Neural progenitor cell (in vitro differentiated cells): ENCODE data around the gene FBRS. TPM values are rescaled to one million over a fixed set of nuclear protein-coding genes. Genes with fewer than 3 reads are reported as not detected.
A peak's percentile ranks its signal among the peaks of the same experiment; 100 is the strongest.

Experiments used
- DNase-seq: peaks from one replicate; pipeline ENCODE4 v3.0.0-alpha.2; 2016; ENCODE audit warnings: low spot score
- H2AFZ ChIP-seq: fragments of 200-600 bp; sonication (generic); replicated peaks from 2 replicates; pipeline ENCODE4 v1.6.1; 2016; ENCODE audit warnings: antibody characterized with exemption
- H3F3A ChIP-seq: fragments of 200-600 bp; sonication (generic); 2 replicates; pipeline ENCODE4 v1.6.1; 2016; ENCODE audit warnings: antibody characterized with exemption, low read depth
- H3K27ac ChIP-seq: fragments of 200-600 bp; sonication (generic); 2 replicates; pipeline ENCODE4 v1.5.1; 2016; ENCODE audit warnings: mild to moderate bottlenecking
- H3K27me3 ChIP-seq: fragments of 200-600 bp; sonication (generic); 2 replicates; pipeline ENCODE4 v1.6.1; 2016; ENCODE audit warnings: mild to moderate bottlenecking, moderate library complexity
- H3K36me3 ChIP-seq: fragments of 200-600 bp; sonication (generic); 2 replicates; pipeline ENCODE4 v1.5.1; 2016
- H3K4me1 ChIP-seq: fragments of 200-600 bp; sonication (generic); 2 replicates; pipeline ENCODE4 v1.6.1; 2016; ENCODE audit warnings: mixed run types
- H3K4me2 ChIP-seq: fragments of 200-600 bp; sonication (generic); 2 replicates; pipeline ENCODE4 v1.6.1; 2016
- H3K4me3 ChIP-seq: fragments of 200-600 bp; sonication (generic); 2 replicates; pipeline ENCODE4 v1.5.1; 2016
- H3K79me2 ChIP-seq: fragments of 200-600 bp; sonication (generic); 2 replicates; pipeline ENCODE4 v1.6.1; 2016; ENCODE audit warnings: low read depth
- H3K9ac ChIP-seq: fragments of 200-600 bp; sonication (generic); 2 replicates; pipeline ENCODE4 v1.6.1; 2016
- H3K9me3 ChIP-seq: fragments of 200-600 bp; sonication (generic); 2 replicates; pipeline ENCODE4 v1.5.1; 2016; ENCODE audit warnings: low read depth
- H4K20me1 ChIP-seq: fragments of 200-600 bp; sonication (generic); 2 replicates; pipeline ENCODE4 v1.6.1; 2016; ENCODE audit warnings: low read depth
- H3K27ac Mint-ChIP-seq: 3 replicates; pipeline ENCODE4 v1.8.0; 2021; ENCODE audit warnings: mixed read lengths
- H3K27me3 Mint-ChIP-seq: 2 replicates; pipeline ENCODE4 v1.8.0; 2022; ENCODE audit warnings: low read depth, mild to moderate bottlenecking, inconsistent platforms, moderate library complexity, mixed read lengths; ENCODE audit not compliant: insufficient read depth
- H3K36me3 Mint-ChIP-seq: 3 replicates; pipeline ENCODE4 v1.8.0; 2021; ENCODE audit warnings: mixed read lengths
- H3K4me1 Mint-ChIP-seq: 3 replicates; pipeline ENCODE4 v1.8.0; 2021; ENCODE audit warnings: mixed read lengths
- H3K4me3 Mint-ChIP-seq: 3 replicates; pipeline ENCODE4 v1.8.0; 2021; ENCODE audit warnings: mild to moderate bottlenecking, moderate library complexity, mixed read lengths
- H3K9me3 Mint-ChIP-seq: 3 replicates; pipeline ENCODE4 v1.8.0; 2020; ENCODE audit warnings: mixed read lengths
- EZH2 ChIP-seq: fragments of 200-600 bp; sonication (generic); IDR thresholded peaks from 2 replicates; pipeline ENCODE4 v1.6.1; 2017; ENCODE audit warnings: antibody characterized with exemption, mild to moderate bottlenecking, moderate library complexity
- EZH2phosphoT487 ChIP-seq: fragments of 200-600 bp; sonication (generic); IDR thresholded peaks from 2 replicates; pipeline ENCODE4 v1.6.1; 2017; ENCODE audit warnings: antibody characterized with exemption
- total RNA-seq: library from RNA; depleted of rRNA; stranded (reverse); fragments of >200 nt; gene quantifications from 2 replicates; pipeline ENCODE4 v1.2.3, GENCODE V29; 2015; ENCODE audit warnings: low replicate concordance
- TF ChIP-seq, protein P1 (sequence below): fragments of 200-600 bp; sonication (generic); IDR thresholded peaks from 2 replicates; pipeline ENCODE4 v1.5.1; 2017; ENCODE audit warnings: antibody characterized with exemption, mild to moderate bottlenecking

Gene FBRS
- total RNA-seq, 1 donor from 2014 or later: 3.6 TPM

DNA sequence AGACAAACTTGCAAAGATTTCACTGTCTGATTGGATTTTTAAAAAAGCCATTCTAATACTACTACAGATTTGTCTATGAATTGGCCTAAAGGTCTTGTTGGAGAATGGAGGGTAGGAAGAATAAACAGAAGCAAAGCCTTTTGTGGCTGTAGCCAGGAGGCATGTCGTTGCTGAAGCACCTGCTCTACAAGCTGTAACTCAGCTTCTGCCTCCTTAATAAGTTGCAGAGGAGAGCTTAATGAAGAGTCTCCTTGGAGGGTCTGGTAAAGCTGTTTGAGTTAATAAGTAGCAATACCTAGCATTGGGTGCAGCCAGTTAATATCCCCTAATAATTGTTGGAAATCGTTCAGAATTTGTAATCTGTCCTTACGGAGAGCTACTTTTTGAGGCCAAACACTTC is 38.1 kb upstream of the FBRS start:
- no peak overlapping the region for H3K27ac Mint-ChIP-seq
- H3K4me1 Mint-ChIP-seq: peaks cover 43% of the 10 kb centered on the region
- no peaks in the 10 kb centered on the region for H3K27me3 ChIP-seq
- H3K36me3 ChIP-seq: no peaks in the 10 kb centered on the region
- peaks cover 4% of the 10 kb centered on the region for H3K36me3 Mint-ChIP-seq
- no peak for DNase-seq
- no peak overlapping the region for H3K27ac ChIP-seq
- no peak for TF ChIP-seq EZH2
- TF ChIP-seq, protein P1, sequence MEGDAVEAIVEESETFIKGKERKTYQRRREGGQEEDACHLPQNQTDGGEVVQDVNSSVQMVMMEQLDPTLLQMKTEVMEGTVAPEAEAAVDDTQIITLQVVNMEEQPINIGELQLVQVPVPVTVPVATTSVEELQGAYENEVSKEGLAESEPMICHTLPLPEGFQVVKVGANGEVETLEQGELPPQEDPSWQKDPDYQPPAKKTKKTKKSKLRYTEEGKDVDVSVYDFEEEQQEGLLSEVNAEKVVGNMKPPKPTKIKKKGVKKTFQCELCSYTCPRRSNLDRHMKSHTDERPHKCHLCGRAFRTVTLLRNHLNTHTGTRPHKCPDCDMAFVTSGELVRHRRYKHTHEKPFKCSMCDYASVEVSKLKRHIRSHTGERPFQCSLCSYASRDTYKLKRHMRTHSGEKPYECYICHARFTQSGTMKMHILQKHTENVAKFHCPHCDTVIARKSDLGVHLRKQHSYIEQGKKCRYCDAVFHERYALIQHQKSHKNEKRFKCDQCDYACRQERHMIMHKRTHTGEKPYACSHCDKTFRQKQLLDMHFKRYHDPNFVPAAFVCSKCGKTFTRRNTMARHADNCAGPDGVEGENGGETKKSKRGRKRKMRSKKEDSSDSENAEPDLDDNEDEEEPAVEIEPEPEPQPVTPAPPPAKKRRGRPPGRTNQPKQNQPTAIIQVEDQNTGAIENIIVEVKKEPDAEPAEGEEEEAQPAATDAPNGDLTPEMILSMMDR: no peak
- no peak for TF ChIP-seq EZH2phosphoT487
- H3K4me1 ChIP-seq: peaks cover 9% of the 10 kb centered on the region
- no peaks in the 10 kb centered on the region for H4K20me1 ChIP-seq
- peaks cover 7% of the 10 kb centered on the region for H3K9me3 Mint-ChIP-seq
- no peaks in the 10 kb centered on the region for H3K79me2 ChIP-seq
- no peaks in the 10 kb centered on the region for H3F3A ChIP-seq
- H3K4me2 ChIP-seq: no peak overlapping the region
- H3K27me3 Mint-ChIP-seq: peaks cover 4% of the 10 kb centered on the region
- H3K9ac ChIP-seq: no peak overlapping the region
- H3K4me3 ChIP-seq: no peak overlapping the region
- H2AFZ ChIP-seq: no peak overlapping the region
- no peak overlapping the region for H3K4me3 Mint-ChIP-seq
- H3K9me3 ChIP-seq: no peaks in the 10 kb centered on the region

DNA sequence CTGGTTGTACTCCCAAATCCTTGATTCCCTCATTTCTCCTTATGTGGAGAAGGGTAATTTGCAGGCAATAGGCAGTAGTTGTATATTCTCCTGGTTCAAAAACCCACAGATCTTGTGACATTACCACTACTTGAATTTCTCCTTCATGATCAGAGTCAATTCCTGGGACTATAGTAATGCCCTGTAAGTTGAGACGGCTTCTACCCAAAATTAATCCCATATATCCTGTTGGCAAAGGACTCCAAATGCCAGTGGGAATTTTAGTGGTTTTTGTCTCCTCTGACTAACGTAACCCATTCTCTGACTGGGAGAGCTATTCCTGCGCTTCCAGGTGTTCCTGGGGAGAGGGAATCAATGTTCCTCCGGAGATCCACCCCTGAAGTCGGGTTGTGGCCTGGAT is 36.5 kb upstream of the FBRS start:
- Mint-ChIP-seq H3K27me3 (peaks cover 2% of the 10 kb centered on the region), H3K36me3 (peaks cover 4% of the 10 kb centered on the region), H3K9me3 (peaks cover 7% of the 10 kb centered on the region), H3K4me1 (peaks cover 40% of the 10 kb centered on the region), H3K4me3 (no peak overlapping the region), H3K27ac (no peak overlapping the region)
- H3K4me1 ChIP-seq: peaks cover 9% of the 10 kb centered on the region
- no peak for TF ChIP-seq EZH2
- no peak for TF ChIP-seq EZH2phosphoT487
- TF ChIP-seq, protein P1: no peak
- H3K27ac ChIP-seq: no peak overlapping the region
- no peaks in the 10 kb centered on the region for H3K9me3 ChIP-seq
- H3K9ac ChIP-seq: no peak overlapping the region
- no peak overlapping the region for H3K4me2 ChIP-seq
- no peak for DNase-seq
- H3K4me3 ChIP-seq: no peak overlapping the region
- no peak overlapping the region for H2AFZ ChIP-seq
- no peaks in the 10 kb centered on the region for H3K79me2 ChIP-seq
- no peaks in the 10 kb centered on the region for H4K20me1 ChIP-seq
- no peaks in the 10 kb centered on the region for H3F3A ChIP-seq
- no peaks in the 10 kb centered on the region for H3K27me3 ChIP-seq
- H3K36me3 ChIP-seq: no peaks in the 10 kb centered on the region

DNA sequence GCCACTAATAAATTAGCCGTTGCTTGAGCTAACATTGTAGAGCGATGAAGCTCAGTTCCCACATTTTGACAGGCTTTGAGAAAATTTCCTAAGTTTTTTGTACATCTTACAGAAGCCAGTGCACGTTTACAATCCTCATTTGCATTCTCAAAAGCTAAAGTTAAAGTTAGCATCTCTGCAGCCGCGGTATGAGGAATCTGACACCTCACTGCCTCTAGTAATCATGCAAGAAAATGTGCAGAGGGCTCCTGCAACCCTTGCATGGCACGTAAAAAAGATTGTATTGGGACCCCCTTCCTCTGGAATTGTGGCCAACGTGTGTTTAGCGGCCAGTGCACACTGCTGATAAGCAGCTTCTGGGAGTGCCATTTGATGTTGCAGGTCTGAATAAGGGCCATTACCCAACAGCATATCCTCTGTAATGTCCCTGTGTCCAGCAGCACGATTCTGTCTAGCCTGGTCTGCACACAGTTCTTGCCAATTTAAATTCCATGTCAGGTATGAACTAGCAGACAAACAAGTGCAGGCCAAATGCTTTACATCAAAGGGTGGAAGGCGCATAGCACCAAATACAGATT is 35.7 kb upstream of the FBRS start:
- no peaks in the 10 kb centered on the region for H3K27me3 ChIP-seq
- H3K4me3 ChIP-seq: no peak overlapping the region
- H3K4me2 ChIP-seq: no peak overlapping the region
- no peak for DNase-seq
- H4K20me1 ChIP-seq: no peaks in the 10 kb centered on the region
- no peaks in the 10 kb centered on the region for H3K79me2 ChIP-seq
- peaks cover 9% of the 10 kb centered on the region for H3K4me1 ChIP-seq
- H2AFZ ChIP-seq: peak overlapping the region; percentile 50
- no peaks in the 10 kb centered on the region for H3K9me3 ChIP-seq
- H3K4me3 Mint-ChIP-seq: no peak overlapping the region
- H3K27ac ChIP-seq: no peak overlapping the region
- no peaks in the 10 kb centered on the region for H3F3A ChIP-seq
- no peak overlapping the region for H3K9ac ChIP-seq
- no peaks in the 10 kb centered on the region for H3K36me3 ChIP-seq
- H3K27me3 Mint-ChIP-seq: peaks cover 2% of the 10 kb centered on the region
- H3K4me1 Mint-ChIP-seq: peaks cover 37% of the 10 kb centered on the region
- H3K9me3 Mint-ChIP-seq: peaks cover 7% of the 10 kb centered on the region
- no peak for TF ChIP-seq EZH2phosphoT487
- no peak for TF ChIP-seq EZH2
- TF ChIP-seq, protein P1: no peak
- no peak overlapping the region for H3K27ac Mint-ChIP-seq
- peaks cover 4% of the 10 kb centered on the region for H3K36me3 Mint-ChIP-seq
